BE2C (cell line): ENCODE results near the gene DHRS2.

Experiments used
- DNase-seq: peaks from one replicate; pipeline ENCODE4 v3.0.0-alpha.2; 2020
- H3K27me3 ChIP-seq: fragments of 250-450 bp; sonication (Bioruptor Pico); 2 replicates; pipeline ENCODE4 v1.5.1; 2020; ENCODE audit warnings: mild to moderate bottlenecking
- H3K36me3 ChIP-seq: fragments of 250-450 bp; sonication (Bioruptor Pico); 2 replicates; pipeline ENCODE4 v1.5.1; 2020; ENCODE audit warnings: mild to moderate bottlenecking
- H3K4me1 ChIP-seq: fragments of 250-450 bp; sonication (Bioruptor Pico); 2 replicates; pipeline ENCODE4 v1.5.1; 2020
- H3K4me3 ChIP-seq: 2 replicates; pipeline ENCODE4 v1.5.1; 2011; ENCODE audit warnings: low read depth, low read length
- H3K9me3 ChIP-seq: fragments of 250-450 bp; sonication (Bioruptor Pico); 2 replicates; pipeline ENCODE4 v1.5.1; 2020
- CTCF ChIP-seq: IDR thresholded peaks from 2 replicates; pipeline ENCODE4 v1.5.1; 2012; ENCODE audit warnings: mild to moderate bottlenecking, low read depth, low read length

The DHRS2 gene

DNA sequence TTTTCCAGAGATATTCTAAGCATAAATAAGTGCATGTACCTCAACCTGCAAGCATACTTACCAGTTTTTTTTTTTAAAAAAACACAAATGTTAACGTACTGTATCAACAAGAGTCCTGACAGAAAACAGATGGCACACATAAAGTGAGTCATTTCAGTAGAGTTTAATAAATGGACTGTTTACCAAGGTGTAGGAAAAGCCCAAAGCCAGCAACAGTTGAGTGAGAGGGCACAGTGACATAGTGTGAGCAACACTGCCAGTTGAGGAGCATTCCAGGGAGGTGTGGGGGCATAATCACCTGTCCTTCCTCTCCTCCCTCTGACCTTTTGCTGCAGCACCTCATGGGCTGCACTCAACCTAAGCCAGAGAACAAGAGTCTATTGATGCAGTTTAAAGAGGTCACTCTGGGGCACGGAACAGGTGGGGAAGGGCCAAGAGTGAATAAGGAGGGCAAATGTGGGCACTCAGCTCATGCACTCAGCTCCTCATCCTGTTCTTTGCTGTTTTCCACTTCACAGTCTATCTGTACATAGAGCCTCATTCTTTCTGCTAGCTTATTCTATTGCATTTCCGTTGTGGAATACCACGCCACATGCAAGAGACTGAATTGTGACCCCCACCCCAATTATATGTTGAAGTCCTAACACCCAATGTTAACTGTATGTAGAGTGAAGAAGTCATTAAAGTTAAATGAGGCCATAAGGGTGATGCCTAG, 29.3 kb downstream of the DHRS2 start:
- TF ChIP-seq CTCF = no peak
- DNase-seq = no peak
- H3K4me1 ChIP-seq = no peaks in the 10 kb centered on the region
- H3K36me3 ChIP-seq = no peaks in the 10 kb centered on the region
- H3K4me3 ChIP-seq = no peak overlapping the region
- H3K9me3 ChIP-seq = no peaks in the 10 kb centered on the region
- no peaks in the 10 kb centered on the region; the same call in 1 of the 2 replicates for H3K27me3 ChIP-seq

DNA sequence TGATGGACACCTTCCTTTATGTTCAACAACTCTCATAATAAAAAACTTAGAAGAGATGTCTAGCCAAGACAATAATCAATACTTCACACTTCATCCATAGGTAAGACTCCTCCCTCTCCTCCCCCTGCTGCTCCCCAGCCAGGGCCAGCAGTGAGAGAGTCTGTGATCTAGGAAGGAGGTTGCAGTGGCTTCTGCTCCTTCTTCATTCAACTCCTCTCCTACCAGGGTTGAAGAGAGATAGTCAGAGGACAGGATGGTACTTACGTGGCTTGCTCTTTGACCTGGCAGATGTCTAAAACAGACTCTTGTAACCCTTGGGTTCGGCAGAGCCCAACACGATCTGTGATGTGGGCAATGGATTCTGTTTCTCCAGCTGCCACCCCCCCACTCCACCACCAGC, 31.0 kb downstream of the DHRS2 start:
- Histone ChIP-seq H3K27me3 (no peaks in the 10 kb centered on the region; the same call in 1 of the 2 replicates), H3K36me3 (no peaks in the 10 kb centered on the region), H3K4me3 (no peak overlapping the region), H3K9me3 (no peaks in the 10 kb centered on the region), H3K4me1 (no peaks in the 10 kb centered on the region)
- DNase-seq = no peak
- TF ChIP-seq CTCF = no peak

GRCh38 chr14:23669441-23669840, 33.3 kb downstream of the DHRS2 start:
- H3K9me3 ChIP-seq = no peaks in the 10 kb centered on the region
- TF ChIP-seq CTCF = no peak
- no peak for DNase-seq
- no peaks in the 10 kb centered on the region for H3K4me1 ChIP-seq
- no peak overlapping the region for H3K4me3 ChIP-seq
- no peaks in the 10 kb centered on the region for H3K27me3 ChIP-seq
- H3K36me3 ChIP-seq = no peaks in the 10 kb centered on the region

GRCh38 chr14:23670481-23670880, 34.3 kb downstream of the DHRS2 start:
- Histone ChIP-seq H3K4me3 (no peak overlapping the region), H3K36me3 (no peaks in the 10 kb centered on the region), H3K9me3 (no peaks in the 10 kb centered on the region), H3K27me3 (no peaks in the 10 kb centered on the region), H3K4me1 (no peaks in the 10 kb centered on the region)
- no peak for TF ChIP-seq CTCF
- no peak for DNase-seq

GRCh38 chr14:23672200-23672599, 36.0 kb downstream of the DHRS2 start:
- H3K4me1 ChIP-seq = no peaks in the 10 kb centered on the region
- no peak for TF ChIP-seq CTCF
- H3K4me3 ChIP-seq = no peak overlapping the region
- DNase-seq = no peak
- H3K27me3 ChIP-seq = no peaks in the 10 kb centered on the region
- no peaks in the 10 kb centered on the region for H3K36me3 ChIP-seq
- H3K9me3 ChIP-seq = no peaks in the 10 kb centered on the region

DNA sequence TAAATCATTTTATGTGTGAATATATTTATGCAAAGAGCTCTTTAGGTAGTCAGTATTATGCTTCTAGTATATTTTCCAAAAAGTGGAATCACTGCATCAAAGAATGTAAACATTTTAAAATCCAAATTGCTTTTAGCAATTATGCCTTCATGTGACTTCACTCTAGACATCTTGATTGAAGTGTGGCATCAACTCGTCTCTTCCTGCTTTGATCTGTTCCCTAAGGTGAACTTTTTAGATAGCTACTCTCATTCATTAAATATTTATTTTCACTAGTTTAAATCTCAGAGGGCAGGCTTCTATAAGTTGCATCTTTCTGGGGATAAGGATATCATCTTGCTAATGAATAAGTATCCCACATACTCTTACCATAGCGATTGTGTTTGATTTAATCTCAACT, 39.2 kb downstream of the DHRS2 start:
- DNase-seq = no peak
- H3K4me1 ChIP-seq = no peaks in the 10 kb centered on the region
- H3K9me3 ChIP-seq = no peaks in the 10 kb centered on the region
- H3K36me3 ChIP-seq = no peaks in the 10 kb centered on the region
- peaks cover 7% of the 10 kb centered on the region for H3K27me3 ChIP-seq
- no peak for TF ChIP-seq CTCF
- H3K4me3 ChIP-seq = no peak overlapping the region
